Activated CD4-positive, alpha-beta T cell treated with anti-CD3 and anti-CD28 coated beads for 1 hour (primary cell): ENCODE measurements around the gene GPC6.
"Not testable (repeated sequence)": the region's sequence is repeated elsewhere in the genome, so short reads cannot be mapped to it uniquely, and the experiment has no call there.

Experiments used
- DNase-seq: peaks from one replicate; pipeline ENCODE4 v3.0.0-alpha.2; 2020

Gene GPC6

GRCh38 chr13:94291631-94292322 lies 1065.2 kb downstream of the GPC6 start:
- DNase-seq, result no peak

GRCh38 chr13:94292323-94292640 lies 1065.7 kb downstream of the GPC6 start:
- DNase-seq, result no peak

DNA sequence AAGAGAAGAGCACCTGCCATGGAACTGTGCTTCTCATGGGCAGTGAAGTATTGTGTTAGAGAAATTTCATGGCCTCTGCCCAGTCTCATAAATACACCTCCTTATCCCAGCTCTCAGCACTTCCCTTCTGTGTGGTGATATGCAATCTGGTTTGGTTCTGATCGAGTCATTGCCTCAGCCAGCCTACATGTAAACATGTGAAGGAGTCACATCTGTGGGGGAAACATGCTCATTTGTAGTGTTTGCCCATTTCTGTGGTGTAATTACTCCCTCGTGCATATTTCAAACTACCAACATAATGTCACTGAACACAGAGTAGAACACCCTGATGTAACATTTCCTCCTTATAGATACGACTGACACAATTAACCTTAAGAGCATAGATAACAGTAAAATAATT lies 1069.9 kb downstream of the GPC6 start:
- no peak for DNase-seq

DNA sequence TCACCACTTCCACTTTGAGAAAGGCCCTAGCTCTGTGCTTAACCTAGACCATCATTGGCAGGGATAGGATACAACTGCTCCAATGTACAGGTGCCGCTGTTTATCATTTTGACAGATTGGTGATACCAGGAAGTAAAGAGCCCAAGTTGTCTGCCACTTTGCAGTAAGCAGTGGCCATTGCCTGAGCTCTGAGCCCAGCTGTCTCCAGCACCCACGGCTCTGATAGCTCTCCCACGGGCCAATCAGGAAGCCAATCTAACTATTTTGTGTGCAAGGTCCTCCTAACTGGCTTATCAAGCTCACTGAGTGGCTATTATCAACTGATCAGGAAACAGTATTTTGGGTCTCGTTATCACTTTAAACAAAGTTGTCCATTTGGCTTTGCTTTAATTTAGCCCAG lies 1071.7 kb downstream of the GPC6 start:
- DNase-seq, result no peak

- DNase-seq, result no peak
Measured at GRCh38 chr13:94300401-94300800, 1073.8 kb downstream of the GPC6 start.

- no peak for DNase-seq
Measured at GRCh38 chr13:94301487-94301886, 1074.9 kb downstream of the GPC6 start.

GRCh38 chr13:94302847-94303565 lies 1076.4 kb downstream of the GPC6 start:
- DNase-seq, result not testable (repeated sequence)

DNA sequence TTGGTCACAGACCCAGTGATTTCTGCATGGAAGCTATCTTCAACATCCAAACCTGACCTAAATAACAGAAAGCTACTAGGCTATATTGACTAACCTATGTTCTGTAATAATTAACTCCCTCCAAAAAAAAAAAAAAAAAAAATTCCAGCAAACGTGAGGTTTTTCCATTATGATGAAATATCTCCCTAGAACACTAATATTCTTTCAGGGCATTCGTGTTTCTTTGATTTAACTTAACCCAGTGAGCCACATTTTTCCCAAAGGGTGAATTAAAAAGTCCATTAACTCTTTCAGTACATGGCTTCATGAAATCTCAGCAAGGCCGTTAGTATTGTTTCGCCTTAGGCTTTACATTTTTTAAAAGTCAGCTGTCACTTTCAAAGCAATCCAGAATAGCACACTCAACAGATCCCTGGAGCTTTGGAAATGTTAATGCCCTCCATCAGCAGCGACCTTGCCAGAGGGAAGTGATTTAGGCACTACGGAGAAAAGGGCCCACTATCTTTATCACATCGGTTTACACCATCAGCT lies 1077.1 kb downstream of the GPC6 start:
- DNase-seq, result no peak

DNA sequence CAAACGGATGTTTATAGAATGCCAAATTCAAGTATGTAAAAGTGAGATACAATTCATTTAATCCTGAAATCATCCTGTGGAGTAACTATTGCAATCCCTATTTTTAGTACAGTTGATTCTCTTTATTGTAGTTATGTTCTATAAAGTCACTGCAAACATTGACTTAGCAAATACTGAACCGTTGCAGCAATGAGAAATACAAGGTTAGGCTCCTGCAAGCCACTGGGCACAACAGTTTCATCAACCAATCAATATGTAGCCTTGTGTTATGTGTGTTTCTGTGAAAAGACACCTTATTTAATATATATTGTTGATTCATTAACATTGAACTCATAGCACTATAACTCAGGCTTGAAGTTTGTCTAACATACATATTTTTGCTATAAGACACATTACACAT lies 1078.4 kb downstream of the GPC6 start:
- DNase-seq, result no peak

- no peak for DNase-seq
Measured at GRCh38 chr13:94305463-94305862, 1078.9 kb downstream of the GPC6 start.

- DNase-seq, result no peak
Measured at GRCh38 chr13:94305934-94306333, 1079.3 kb downstream of the GPC6 start.

GRCh38 chr13:94308832-94309231 lies 1082.2 kb downstream of the GPC6 start:
- DNase-seq, result no peak

DNA sequence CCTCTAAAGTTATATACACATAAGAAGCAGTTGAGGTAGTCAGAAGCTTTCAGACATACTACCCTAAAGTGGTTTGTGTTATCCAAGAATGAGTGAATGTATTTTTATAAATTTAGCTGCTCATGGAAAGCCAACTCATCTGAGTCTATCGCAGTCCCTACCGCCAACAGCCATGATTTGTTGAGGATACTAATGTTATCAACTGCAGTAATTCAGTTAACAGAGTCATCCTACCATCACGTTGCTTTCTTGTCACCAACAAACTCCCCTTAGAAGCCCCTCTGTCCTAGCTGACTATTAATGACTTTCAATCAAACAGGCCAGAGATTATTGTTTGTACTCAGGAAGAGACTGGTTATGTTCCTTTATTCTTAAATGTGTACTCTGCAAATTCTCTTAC lies 1083.0 kb downstream of the GPC6 start:
- DNase-seq, result no peak

- DNase-seq, result no peak
Measured at GRCh38 chr13:94309997-94310855, 1083.6 kb downstream of the GPC6 start.

DNA sequence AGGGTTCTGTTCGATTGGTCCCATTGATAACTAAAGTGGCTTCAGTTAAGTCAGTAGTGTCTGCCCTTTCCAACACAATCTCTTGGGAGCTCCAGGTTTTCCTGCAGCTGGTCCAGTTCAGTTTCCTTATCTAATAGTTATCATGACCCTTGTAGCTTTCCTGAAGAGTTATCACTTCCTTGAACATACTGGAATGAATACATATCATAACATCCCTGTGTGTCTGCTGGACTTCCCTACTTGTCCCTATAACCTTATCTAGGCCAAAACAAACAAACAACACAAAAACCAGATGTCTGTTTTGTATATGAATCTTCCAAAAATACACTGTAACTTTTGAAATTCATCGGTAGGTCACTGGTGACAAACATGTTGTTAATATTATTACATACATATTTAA lies 1085.3 kb downstream of the GPC6 start:
- DNase-seq, result no peak

GRCh38 chr13:94312511-94313216 lies 1086.1 kb downstream of the GPC6 start:
- no peak for DNase-seq

DNA sequence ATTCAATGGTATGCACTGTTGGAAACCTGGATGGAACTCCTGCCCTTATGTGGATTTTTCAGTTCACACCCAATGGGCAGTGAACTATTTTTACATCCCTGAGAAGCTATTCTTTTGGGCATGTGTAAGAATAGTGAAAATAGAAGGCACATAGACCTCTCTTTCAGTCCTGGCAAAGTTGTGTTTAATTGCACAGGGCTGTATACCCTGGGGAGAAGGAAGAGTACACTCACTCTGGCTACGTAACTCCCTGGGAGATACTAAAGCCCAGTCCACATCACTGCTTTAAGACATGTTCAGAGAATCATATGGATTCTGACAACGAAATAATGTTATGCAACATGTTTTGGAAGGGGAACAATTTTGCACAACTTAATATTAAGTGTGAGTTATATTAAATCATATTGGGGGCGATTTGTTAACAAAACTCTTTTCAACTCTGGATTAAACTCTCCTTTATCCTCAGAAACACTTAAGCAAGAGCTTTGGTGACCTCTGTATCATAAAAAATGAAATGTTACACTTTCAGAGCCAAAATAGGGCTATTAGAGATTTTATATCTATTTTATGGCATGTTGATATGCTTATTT lies 1086.8 kb downstream of the GPC6 start:
- no peak for DNase-seq

GRCh38 chr13:94313926-94314325 lies 1087.3 kb downstream of the GPC6 start:
- no peak for DNase-seq

GRCh38 chr13:94315188-94315587 lies 1088.6 kb downstream of the GPC6 start:
- DNase-seq, result no peak

DNA sequence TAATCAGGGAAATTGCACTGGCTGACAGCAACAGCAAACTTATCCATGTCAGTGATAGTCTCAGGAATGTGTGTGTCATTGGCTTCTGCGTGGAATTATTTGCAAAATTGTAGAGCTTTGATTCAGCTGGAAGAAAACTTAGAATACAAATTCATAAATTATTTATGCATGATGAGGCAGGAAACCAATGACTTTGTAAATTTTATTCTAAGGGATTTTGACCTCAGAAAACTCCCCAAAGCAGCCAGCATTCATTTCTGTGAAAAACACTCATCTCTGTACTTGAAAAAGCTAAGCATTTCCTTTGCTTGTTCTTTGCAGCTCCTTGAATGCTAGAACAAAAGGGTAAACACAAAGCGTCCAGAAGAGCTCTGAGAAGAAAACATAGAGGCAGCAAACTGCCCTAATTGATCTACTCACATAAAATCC lies 1090.5 kb downstream of the GPC6 start:
- DNase-seq, result no peak

DNA sequence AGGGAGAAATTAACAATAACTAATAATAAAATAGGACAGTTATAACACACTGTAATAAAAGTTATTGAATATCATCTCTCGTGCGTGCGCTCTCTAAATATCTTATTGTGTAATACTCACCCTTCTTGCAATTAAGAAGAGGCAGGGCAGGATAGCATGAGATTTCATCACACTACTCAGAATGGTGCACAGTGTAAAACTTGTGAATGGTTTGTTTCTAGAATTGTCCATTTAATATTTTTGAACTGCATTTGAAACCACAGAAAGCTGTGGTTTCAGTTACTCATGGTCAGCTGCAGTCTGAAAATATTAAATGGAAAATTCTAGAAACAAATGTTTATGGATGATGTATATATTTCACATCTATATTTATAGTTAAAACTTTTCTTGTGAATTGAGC lies 1091.8 kb downstream of the GPC6 start:
- no peak for DNase-seq

GRCh38 chr13:94319501-94319900 lies 1092.9 kb downstream of the GPC6 start:
- DNase-seq, result no peak
